Smooth muscle cell (in vitro differentiated cells): ENCODE results near the gene RELCH. TPM values are rescaled to one million over a fixed set of nuclear protein-coding genes. Genes with fewer than 3 reads are reported as not detected.

Source experiments
- DNase-seq: peaks from one replicate; lab custom pipeline; 2025; ENCODE audit not compliant: unreplicated experiment; lab: John Stamatoyannopoulos, UW
- H2AFZ ChIP-seq: fragments of 200-600 bp; sonication (generic); 2 replicates; pipeline ENCODE4 v1.6.0; 2016; ENCODE audit warnings: antibody characterized with exemption, low read depth, mild to moderate bottlenecking
- H3F3A ChIP-seq: fragments of 200-600 bp; sonication (generic); 2 replicates; pipeline ENCODE4 v1.6.0; 2017; ENCODE audit warnings: antibody characterized with exemption, low read depth
- H3K27ac ChIP-seq: fragments of 200-600 bp; sonication (generic); 2 replicates; pipeline ENCODE4 v1.5.1; 2016; ENCODE audit warnings: low read depth, mild to moderate bottlenecking
- H3K27me3 ChIP-seq: fragments of 200-600 bp; sonication (generic); 2 replicates; pipeline ENCODE4 v1.6.1; 2016; ENCODE audit warnings: low read depth, mild to moderate bottlenecking
- H3K36me3 ChIP-seq: fragments of 200-600 bp; sonication (generic); 2 replicates; pipeline ENCODE4 v1.5.1; 2016; ENCODE audit warnings: low read depth
- H3K4me1 ChIP-seq: fragments of 200-600 bp; sonication (generic); 2 replicates; pipeline ENCODE4 v1.5.1; 2016; ENCODE audit warnings: low read depth
- H3K4me2 ChIP-seq: fragments of 200-600 bp; sonication (generic); 2 replicates; pipeline ENCODE4 v1.6.0; 2016; ENCODE audit warnings: mild to moderate bottlenecking
- H3K4me3 ChIP-seq: fragments of 200-600 bp; sonication (generic); 2 replicates; pipeline ENCODE4 v1.5.1; 2016; ENCODE audit warnings: mild to moderate bottlenecking
- H3K79me2 ChIP-seq: fragments of 200-600 bp; sonication (generic); 2 replicates; pipeline ENCODE4 v1.6.0; 2016; ENCODE audit warnings: low read depth, mild to moderate bottlenecking
- H3K9ac ChIP-seq: fragments of 200-600 bp; sonication (generic); 2 replicates; pipeline ENCODE4 v1.6.0; 2016; ENCODE audit warnings: low read depth
- H3K9me3 ChIP-seq: fragments of 200-600 bp; sonication (generic); replicated peaks from 2 replicates; pipeline ENCODE4 v1.5.1; 2016; ENCODE audit warnings: low read depth
- H4K20me1 ChIP-seq: fragments of 200-600 bp; sonication (generic); 2 replicates; pipeline ENCODE4 v1.6.0; 2016; ENCODE audit warnings: low read depth
- CTCF ChIP-seq: fragments of 200-600 bp; sonication (generic); IDR thresholded peaks from 2 replicates; pipeline ENCODE4 v1.5.1; 2017; ENCODE audit warnings: borderline replicate concordance, mild to moderate bottlenecking, antibody characterized with exemption; ENCODE audit not compliant: insufficient read depth, poor library complexity, severe bottlenecking
- WGBS: methylation state at CpG from one replicate; pipeline ENCODE4 v1.1.7; 2016; ENCODE audit warnings: low lambda C conversion rate; 5-methylcytosine and 5-hydroxymethylcytosine counted together
- polyA plus RNA-seq: library from polyadenylated mRNA; unstranded; fragments of >200 nt; fragmentation: Nextera tagmentation; extraction: Ambion mirVana; gene quantifications from 2 replicates; pipeline ENCODE4 v1.2.1, GENCODE V29; 2016
- total RNA-seq: library from RNA; depleted of rRNA; stranded (reverse); fragments of >200 nt; gene quantifications from 2 replicates; pipeline ENCODE4 v1.2.3, GENCODE V29; 2014

RELCH gene
- total and polyA plus RNA-seq, 2 experiments from 2014 or later = 3.6 to 19.2 TPM

GRCh38 chr18:62170857-62171256 is 16.2 kb upstream of the RELCH start:
- Histone ChIP-seq H3K27me3 (no peaks in the 10 kb centered on the region), H3K4me2 (peak overlapping the region; percentile 36), H3K27ac (peak overlapping the region; percentile 46), H3K4me1 (no peaks in the 10 kb centered on the region), H3K79me2 (no peaks in the 10 kb centered on the region), H4K20me1 (no peaks in the 10 kb centered on the region), H3K9me3 (no peaks in the 10 kb centered on the region), H3F3A (peaks cover 12% of the 10 kb centered on the region), H3K9ac (no peak overlapping the region), H3K36me3 (no peaks in the 10 kb centered on the region), H2AFZ (peak overlapping the region; percentile 1), H3K4me3 (no peak overlapping the region)
- no peak for DNase-seq
- WGBS = 24% methylated on average over 1 of the region's 1 CpG
- no peak for TF ChIP-seq CTCF

- Histone ChIP-seq H4K20me1 (no peaks in the 10 kb centered on the region), H3K9ac (no peak overlapping the region), H3K4me1 (no peaks in the 10 kb centered on the region), H3K27ac (no peak overlapping the region), H3K4me2 (no peak overlapping the region), H3K27me3 (no peaks in the 10 kb centered on the region), H2AFZ (no peak overlapping the region), H3K36me3 (no peaks in the 10 kb centered on the region), H3K4me3 (no peak overlapping the region), H3F3A (peaks cover 12% of the 10 kb centered on the region), H3K79me2 (no peaks in the 10 kb centered on the region), H3K9me3 (no peaks in the 10 kb centered on the region)
- no peak for DNase-seq
- no peak for TF ChIP-seq CTCF
These were observed 14.8 kb upstream of the RELCH start for GRCh38 chr18:62172298-62172697.

- H3K27me3 ChIP-seq = no peaks in the 10 kb centered on the region
- peaks cover 8% of the 10 kb centered on the region for H3K79me2 ChIP-seq
- WGBS = 93% methylated on average over 3 of the region's 3 CpGs
- peaks cover 6% of the 10 kb centered on the region for H3F3A ChIP-seq
- H3K36me3 ChIP-seq = no peaks in the 10 kb centered on the region
- H3K9ac ChIP-seq = no peak overlapping the region
- no peak overlapping the region for H3K4me3 ChIP-seq
- H2AFZ ChIP-seq = no peak overlapping the region
- H3K4me2 ChIP-seq = no peak overlapping the region
- no peaks in the 10 kb centered on the region for H3K9me3 ChIP-seq
- TF ChIP-seq CTCF = no peak
- no peak for DNase-seq
- H3K4me1 ChIP-seq = no peaks in the 10 kb centered on the region
- H4K20me1 ChIP-seq = no peaks in the 10 kb centered on the region
- H3K27ac ChIP-seq = no peak overlapping the region
These were observed 11.5 kb upstream of the RELCH start for GRCh38 chr18:62175521-62175920.

GRCh38 chr18:62177271-62177670 is 9.8 kb upstream of the RELCH start:
- 85% methylated on average over 3 of the region's 3 CpGs for WGBS
- no peak for DNase-seq
- no peaks in the 10 kb centered on the region for H3K36me3 ChIP-seq
- peaks cover 8% of the 10 kb centered on the region for H3K79me2 ChIP-seq
- H2AFZ ChIP-seq = no peak overlapping the region
- H3K9me3 ChIP-seq = no peaks in the 10 kb centered on the region
- H3K4me3 ChIP-seq = no peak overlapping the region
- TF ChIP-seq CTCF = no peak
- H3K4me1 ChIP-seq = no peaks in the 10 kb centered on the region
- no peak overlapping the region for H3K27ac ChIP-seq
- H3K4me2 ChIP-seq = no peak overlapping the region
- H4K20me1 ChIP-seq = no peaks in the 10 kb centered on the region
- no peaks in the 10 kb centered on the region for H3F3A ChIP-seq
- H3K27me3 ChIP-seq = no peaks in the 10 kb centered on the region
- no peak overlapping the region for H3K9ac ChIP-seq
